UCSD-AML1 (cell line): ENCODE measurements around the gene C1orf56.
"Not testable (repeated sequence)": the region's sequence is repeated elsewhere in the genome, so short reads cannot be mapped to it uniquely, and the experiment has no call there.

Source experiments
- DNase-seq: peaks from one replicate; lab custom pipeline; 2025; ENCODE audit not compliant: unreplicated experiment; lab: John Stamatoyannopoulos, UW

C1orf56 gene

DNA sequence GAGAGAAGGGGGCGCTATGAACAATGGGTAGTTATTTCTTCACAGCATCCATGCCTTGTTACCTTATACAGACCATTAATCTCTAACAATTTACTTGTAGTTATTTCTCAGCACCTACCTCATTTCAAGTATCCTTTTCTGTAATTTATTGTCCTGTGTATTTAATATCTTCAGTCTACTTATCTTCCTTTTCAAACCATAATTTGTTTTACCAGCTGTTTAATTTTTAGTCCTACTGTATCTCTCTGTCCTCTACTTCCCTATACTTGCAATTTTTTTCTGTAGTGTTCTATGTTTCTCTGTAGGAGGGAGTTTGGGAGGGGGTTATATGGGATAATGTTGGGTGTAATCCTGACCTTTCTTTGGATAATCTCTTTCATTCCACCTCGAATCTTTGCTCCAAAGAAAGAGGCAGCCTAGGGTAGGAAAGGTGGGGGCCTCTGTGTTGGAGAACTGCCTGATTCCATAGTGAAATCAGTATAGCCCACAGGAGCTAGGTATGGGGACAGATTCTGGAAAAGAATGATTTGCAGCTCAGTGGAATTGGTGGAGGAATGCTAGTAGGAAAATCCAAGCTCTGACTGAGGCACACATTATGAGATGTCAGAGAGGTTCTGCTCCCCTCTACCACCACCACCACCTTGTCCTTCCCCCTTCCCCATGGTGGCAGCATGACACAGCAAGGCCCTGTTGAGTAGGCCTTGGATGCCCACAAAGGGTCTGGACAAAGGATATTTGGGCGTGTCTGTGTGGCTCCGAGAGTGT lies 13.3 kb downstream of the C1orf56 start:
- DNase-seq: no peak

DNA sequence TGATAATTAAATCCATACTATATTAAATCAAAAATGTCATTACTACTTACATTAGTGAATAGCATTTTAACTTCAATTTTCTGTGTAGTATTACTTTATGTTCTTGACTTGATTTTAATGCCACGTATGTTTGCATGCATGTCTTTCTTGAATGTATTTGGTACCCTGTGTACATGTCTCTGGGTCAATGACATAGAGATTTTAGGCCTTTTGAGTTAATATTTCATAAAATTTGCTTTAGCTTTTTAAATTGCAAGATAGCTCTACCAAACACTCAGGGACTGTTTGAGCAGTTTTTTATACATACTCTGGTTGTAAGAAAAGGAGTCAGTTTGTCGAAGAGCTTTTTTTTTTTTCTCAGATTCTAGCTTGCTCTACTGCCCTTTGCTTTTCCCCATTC lies 14.2 kb downstream of the C1orf56 start:
- no peak for DNase-seq

DNA sequence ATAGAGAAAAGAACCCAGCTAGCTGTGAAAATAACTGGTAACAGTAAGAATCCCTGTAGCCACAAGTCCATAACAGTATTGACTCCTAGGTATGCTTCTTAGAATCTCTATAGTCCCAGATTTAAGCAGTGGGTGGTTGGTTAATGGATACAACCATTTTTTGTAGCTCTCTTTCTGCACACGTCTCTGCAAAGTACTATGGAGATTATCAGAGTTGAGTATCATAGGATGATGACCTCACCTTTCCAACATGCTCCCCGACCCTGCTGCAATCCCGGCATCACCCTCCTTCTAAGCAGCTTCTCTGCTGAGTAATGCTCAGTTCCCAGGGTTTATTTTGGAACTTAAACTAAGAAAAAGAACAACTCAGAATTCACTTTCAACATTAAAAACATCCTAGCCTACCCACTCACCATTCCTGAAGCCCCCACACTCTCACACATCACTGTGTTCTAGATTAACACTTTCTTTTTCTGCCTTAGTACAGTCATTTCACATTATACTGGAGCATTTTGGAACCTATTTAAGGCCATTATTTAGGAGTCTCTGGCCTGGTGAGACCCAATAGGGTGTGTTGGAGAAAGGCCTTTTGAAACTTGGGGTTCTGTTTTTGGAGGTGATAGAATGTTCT lies 15.3 kb downstream of the C1orf56 start:
- no peak for DNase-seq

DNA sequence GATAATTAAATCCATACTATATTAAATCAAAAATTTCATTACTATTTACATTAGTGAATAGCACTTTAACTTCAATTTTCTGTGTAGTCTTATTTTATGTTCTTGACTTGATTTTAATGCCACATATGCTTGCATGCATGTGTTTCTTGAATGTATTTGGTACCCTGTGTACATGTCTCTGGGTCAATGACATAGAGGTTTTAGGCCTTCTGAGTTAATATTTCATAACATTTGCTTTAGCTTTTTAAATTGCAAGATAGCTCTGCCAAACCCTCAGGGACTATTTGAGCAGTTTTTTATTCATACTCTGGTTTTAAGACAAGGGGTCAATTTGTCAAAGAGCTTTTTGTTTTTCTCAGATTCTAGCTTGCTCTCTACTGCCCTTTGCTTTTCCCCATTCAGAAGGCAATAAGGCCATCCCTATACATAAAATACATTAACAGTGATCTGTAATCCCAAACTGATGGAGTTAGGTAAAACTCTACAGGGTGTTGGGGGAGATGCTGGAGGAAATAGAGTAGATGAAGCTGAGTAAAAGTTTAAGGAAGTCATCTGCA lies 17.6 kb downstream of the C1orf56 start:
- no peak for DNase-seq

DNA sequence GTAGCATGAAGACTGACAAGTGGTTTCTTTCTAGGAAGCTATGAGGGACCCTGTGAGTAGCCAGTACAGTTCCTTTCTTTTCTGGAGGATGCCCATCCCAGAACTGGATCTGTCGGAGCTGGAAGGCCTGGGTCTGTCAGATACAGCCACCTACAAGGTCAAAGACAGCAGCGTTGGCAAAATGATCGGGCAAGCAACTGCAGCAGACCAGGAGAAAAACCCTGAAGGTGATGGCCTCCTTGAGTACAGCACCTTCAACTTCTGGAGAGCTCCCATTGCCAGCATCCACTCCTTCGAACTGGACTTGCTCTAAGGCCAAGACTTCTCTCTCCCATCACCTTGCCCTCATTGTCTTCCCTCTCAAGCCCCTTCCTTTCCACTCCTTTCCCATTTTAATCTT lies 19.6 kb downstream of the C1orf56 start:
- DNase-seq: no peak

DNA sequence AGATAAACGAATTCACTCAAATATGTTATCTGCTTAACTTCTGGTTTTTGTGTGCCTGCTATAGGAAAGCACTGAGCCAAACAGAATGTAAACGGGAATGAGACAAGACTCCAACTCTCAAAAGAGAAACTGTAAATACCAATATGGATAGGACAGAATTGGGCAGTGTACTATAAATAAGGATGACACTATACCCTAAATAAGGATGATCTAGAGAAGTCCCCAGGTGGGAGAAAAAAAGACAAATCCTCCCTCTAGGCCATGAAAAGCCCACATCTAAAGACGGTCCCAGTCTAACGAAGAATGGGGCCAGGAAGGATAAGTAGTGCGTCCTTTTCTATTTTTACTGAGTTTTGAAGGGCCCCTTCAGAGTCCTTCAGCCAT lies 21.5 kb downstream of the C1orf56 start:
- no peak for DNase-seq

DNA sequence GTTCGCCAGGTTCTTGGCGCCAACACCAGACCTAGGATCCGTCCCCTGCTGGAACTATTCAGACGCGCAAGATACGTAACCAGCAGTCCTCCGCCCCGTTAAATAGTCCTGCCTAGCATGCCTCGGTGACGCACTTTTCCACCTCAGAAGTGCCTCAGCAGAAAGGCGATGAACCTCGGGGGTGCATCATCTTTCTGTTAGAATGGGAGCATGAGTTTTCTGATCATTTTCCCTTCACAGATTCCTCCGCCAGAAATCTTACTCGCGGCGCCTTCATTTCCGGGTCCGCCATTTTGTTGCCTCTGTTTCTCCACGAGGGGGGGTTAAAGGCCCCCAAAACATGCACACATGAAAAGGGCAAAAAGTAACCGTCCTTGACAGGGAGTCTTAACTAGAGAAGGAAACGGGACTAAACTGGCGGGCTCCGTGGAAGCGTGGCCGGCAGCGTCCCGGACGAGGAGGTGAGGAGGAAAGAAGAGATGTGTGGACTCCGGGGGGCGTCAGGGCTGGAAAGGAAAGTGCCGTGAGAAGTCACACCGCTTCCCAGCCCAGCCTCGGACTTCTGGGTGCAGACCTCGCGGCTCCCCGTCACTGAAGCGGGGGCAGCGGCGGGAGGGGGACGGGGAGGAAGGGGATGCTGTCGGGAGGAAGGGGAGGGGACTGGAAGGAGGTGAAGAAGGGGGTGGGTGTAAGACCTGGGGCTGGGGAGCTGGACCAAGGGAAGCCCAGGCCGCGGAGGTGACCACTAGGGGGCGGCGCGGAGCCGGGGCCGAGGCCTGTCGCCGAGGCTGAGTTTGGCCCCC lies 23.1 kb downstream of the C1orf56 start, which contains the start of gene GABPB2:
Gene GABPB2 (plus strand): TSS at position 288 of the 803 bp plus-strand sequence. CDS start 17,429 bp downstream, outside the sequence.
- peak; percentile 93 for DNase-seq

DNA sequence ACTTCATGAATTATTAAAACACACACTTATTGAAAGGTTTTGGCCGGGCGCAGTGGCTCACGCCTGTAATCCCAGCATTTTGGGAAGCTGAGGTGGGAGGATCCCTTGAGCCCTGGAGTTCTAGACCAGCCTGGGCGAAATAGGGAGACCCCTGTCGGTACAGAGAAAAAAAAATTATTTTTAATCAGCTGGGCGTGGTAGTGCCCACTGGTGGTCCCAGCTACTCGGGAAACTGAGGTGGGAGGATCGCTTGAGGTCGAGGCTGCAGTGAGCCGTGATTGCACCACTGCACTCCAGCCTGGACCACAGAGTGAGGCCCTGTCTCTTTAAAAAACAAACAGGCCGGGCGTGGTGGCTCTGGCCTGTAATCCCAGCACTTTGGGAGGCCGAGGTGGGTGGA lies 24.7 kb downstream of the C1orf56 start:
- DNase-seq: no peak

DNA sequence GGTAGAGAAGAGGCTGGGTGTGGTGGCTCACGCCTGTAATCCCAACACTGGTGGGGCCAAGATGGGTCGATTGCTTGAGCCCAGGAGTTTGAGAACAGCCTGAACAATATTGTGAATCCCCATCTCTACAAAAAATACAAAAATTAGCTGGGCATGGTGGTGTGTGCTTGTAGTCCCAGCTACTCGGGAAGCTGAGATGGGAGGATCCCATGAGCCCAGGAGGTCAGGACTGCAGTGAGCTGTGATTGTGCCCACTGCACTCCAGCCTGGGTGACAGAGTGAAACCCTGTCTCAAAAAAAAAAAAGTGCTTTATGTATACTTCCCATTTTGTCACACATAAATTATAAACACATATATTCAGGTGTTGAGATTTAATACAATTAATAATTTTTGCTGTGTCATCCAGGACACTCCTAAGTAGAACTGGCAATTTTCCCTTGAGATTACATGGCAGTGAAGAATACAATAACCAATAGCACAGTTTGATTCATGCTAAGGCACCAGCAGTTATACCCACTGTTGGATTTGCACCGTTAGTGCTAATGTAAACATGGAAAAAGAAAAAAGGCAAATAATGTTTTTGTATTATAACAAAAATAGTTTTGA lies 38.5 kb downstream of the C1orf56 start:
- DNase-seq: no peak

DNA sequence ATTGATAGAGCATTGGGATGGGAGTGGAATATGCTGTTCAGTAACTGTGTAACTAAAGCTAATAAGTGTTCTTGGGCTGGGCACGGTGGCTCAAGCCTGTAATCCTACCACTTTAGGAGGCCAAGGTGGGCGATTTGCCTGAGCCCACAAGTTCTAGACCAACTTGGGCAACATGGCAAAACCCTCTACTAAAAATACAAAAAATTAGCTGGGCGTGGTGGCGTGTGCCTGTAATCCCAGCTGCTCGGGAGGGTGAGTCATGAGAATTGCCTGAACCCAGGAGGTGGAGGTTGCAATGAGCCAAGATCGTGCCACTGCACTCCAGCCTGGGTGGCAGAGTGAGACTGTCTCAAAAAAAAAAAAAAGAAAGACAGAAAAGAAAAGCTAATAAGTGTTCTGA lies 49.9 kb downstream of the C1orf56 start:
- not testable (repeated sequence) for DNase-seq

DNA sequence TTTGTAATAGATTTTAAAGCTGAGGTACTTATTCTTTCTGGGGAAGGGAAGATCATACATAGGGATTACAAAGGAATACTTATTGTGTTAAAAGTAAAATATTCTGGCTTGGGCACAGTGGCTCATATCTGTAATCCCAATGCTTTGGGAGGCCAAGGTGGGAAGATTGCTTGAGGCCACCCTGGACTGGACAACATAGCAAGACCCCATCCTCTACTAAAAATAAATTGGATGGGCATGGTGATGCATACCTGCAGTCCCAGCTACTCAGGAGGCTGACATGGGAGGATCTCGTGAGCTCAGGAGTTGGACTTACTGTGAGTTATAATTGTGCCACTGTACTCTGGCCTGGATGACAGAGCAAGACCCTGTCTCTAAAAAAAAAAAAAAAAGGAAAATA lies 50.6 kb downstream of the C1orf56 start:
- no peak for DNase-seq
